Neural progenitor cell (in vitro differentiated cells): Measurements from ENCODE around the gene PCSK4. TPM values are rescaled to one million over a fixed set of nuclear protein-coding genes. Genes with fewer than 3 reads are reported as not detected.

ENCODE experiments used
- DNase-seq: peaks from one replicate; pipeline ENCODE4 v3.0.0-alpha.2; 2016; ENCODE audit warnings: low spot score
- H2AFZ ChIP-seq: fragments of 200-600 bp; sonication (generic); replicated peaks from 2 replicates; pipeline ENCODE4 v1.6.1; 2016; ENCODE audit warnings: antibody characterized with exemption
- H3F3A ChIP-seq: fragments of 200-600 bp; sonication (generic); 2 replicates; pipeline ENCODE4 v1.6.1; 2016; ENCODE audit warnings: antibody characterized with exemption, low read depth
- H3K27ac ChIP-seq: fragments of 200-600 bp; sonication (generic); 2 replicates; pipeline ENCODE4 v1.5.1; 2016; ENCODE audit warnings: mild to moderate bottlenecking
- H3K27me3 ChIP-seq: fragments of 200-600 bp; sonication (generic); 2 replicates; pipeline ENCODE4 v1.6.1; 2016; ENCODE audit warnings: mild to moderate bottlenecking, moderate library complexity
- H3K36me3 ChIP-seq: fragments of 200-600 bp; sonication (generic); 2 replicates; pipeline ENCODE4 v1.5.1; 2016
- H3K4me1 ChIP-seq: fragments of 200-600 bp; sonication (generic); 2 replicates; pipeline ENCODE4 v1.6.1; 2016; ENCODE audit warnings: mixed run types
- H3K4me2 ChIP-seq: fragments of 200-600 bp; sonication (generic); 2 replicates; pipeline ENCODE4 v1.6.1; 2016
- H3K4me3 ChIP-seq: fragments of 200-600 bp; sonication (generic); 2 replicates; pipeline ENCODE4 v1.5.1; 2016
- H3K79me2 ChIP-seq: fragments of 200-600 bp; sonication (generic); 2 replicates; pipeline ENCODE4 v1.6.1; 2016; ENCODE audit warnings: low read depth
- H3K9ac ChIP-seq: fragments of 200-600 bp; sonication (generic); 2 replicates; pipeline ENCODE4 v1.6.1; 2016
- H3K9me3 ChIP-seq: fragments of 200-600 bp; sonication (generic); 2 replicates; pipeline ENCODE4 v1.5.1; 2016; ENCODE audit warnings: low read depth
- H4K20me1 ChIP-seq: fragments of 200-600 bp; sonication (generic); 2 replicates; pipeline ENCODE4 v1.6.1; 2016; ENCODE audit warnings: low read depth
- H3K27ac Mint-ChIP-seq: 3 replicates; pipeline ENCODE4 v1.8.0; 2021; ENCODE audit warnings: mixed read lengths
- H3K27me3 Mint-ChIP-seq: 2 replicates; pipeline ENCODE4 v1.8.0; 2022; ENCODE audit warnings: low read depth, mild to moderate bottlenecking, inconsistent platforms, moderate library complexity, mixed read lengths; ENCODE audit not compliant: insufficient read depth
- H3K36me3 Mint-ChIP-seq: 3 replicates; pipeline ENCODE4 v1.8.0; 2021; ENCODE audit warnings: mixed read lengths
- H3K4me1 Mint-ChIP-seq: 3 replicates; pipeline ENCODE4 v1.8.0; 2021; ENCODE audit warnings: mixed read lengths
- H3K4me3 Mint-ChIP-seq: 3 replicates; pipeline ENCODE4 v1.8.0; 2021; ENCODE audit warnings: mild to moderate bottlenecking, moderate library complexity, mixed read lengths
- H3K9me3 Mint-ChIP-seq: 3 replicates; pipeline ENCODE4 v1.8.0; 2020; ENCODE audit warnings: mixed read lengths
- CTCF ChIP-seq: fragments of 200-600 bp; sonication (generic); IDR thresholded peaks from 2 replicates; pipeline ENCODE4 v1.5.1; 2017; ENCODE audit warnings: antibody characterized with exemption, mild to moderate bottlenecking
- EZH2 ChIP-seq: fragments of 200-600 bp; sonication (generic); IDR thresholded peaks from 2 replicates; pipeline ENCODE4 v1.6.1; 2017; ENCODE audit warnings: antibody characterized with exemption, mild to moderate bottlenecking, moderate library complexity
- EZH2phosphoT487 ChIP-seq: fragments of 200-600 bp; sonication (generic); IDR thresholded peaks from 2 replicates; pipeline ENCODE4 v1.6.1; 2017; ENCODE audit warnings: antibody characterized with exemption
- total RNA-seq: library from RNA; depleted of rRNA; stranded (reverse); fragments of >200 nt; gene quantifications from 2 replicates; pipeline ENCODE4 v1.2.3, GENCODE V29; 2015; ENCODE audit warnings: low replicate concordance

Gene PCSK4
- total RNA-seq, 1 donor from 2014 or later, result 3.6 TPM

- Histone ChIP-seq H3K27ac (no peak overlapping the region), H3F3A (peaks cover 81% of the 10 kb centered on the region), H4K20me1 (peaks cover 82% of the 10 kb centered on the region), H3K9ac (no peak overlapping the region), H3K79me2 (peaks cover 6% of the 10 kb centered on the region), H3K27me3 (peaks cover 71% of the 10 kb centered on the region), H2AFZ (no peak overlapping the region), H3K36me3 (peaks cover 5% of the 10 kb centered on the region), H3K4me2 (peak overlapping the region; percentile 75), H3K9me3 (no peaks in the 10 kb centered on the region), H3K4me3 (peak overlapping the region; percentile 49), H3K4me1 (peaks cover 12% of the 10 kb centered on the region)
- TF ChIP-seq EZH2phosphoT487, result no peak
- TF ChIP-seq EZH2, result peak; percentile 1
- peak overlapping the region; percentile 83 for H3K4me3 Mint-ChIP-seq
- peaks cover 37% of the 10 kb centered on the region for H3K4me1 Mint-ChIP-seq
- peaks cover 17% of the 10 kb centered on the region for H3K36me3 Mint-ChIP-seq
- peaks cover 20% of the 10 kb centered on the region for H3K27me3 Mint-ChIP-seq
- no peaks in the 10 kb centered on the region for H3K9me3 Mint-ChIP-seq
- H3K27ac Mint-ChIP-seq, result no peak overlapping the region
- peak; percentile 87 for DNase-seq
These were observed 44.0 kb downstream of the PCSK4 start for GRCh38 chr19:1445932-1446712.

GRCh38 chr19:1445185-1445931, 44.8 kb downstream of the PCSK4 start:
- H3K27me3 Mint-ChIP-seq, result peaks cover 17% of the 10 kb centered on the region
- H3K9me3 Mint-ChIP-seq, result no peaks in the 10 kb centered on the region
- Histone ChIP-seq H2AFZ (peak overlapping the region; percentile 10), H3K4me1 (peaks cover 7% of the 10 kb centered on the region), H3K27ac (no peak overlapping the region), H3K27me3 (peaks cover 64% of the 10 kb centered on the region), H3F3A (peaks cover 81% of the 10 kb centered on the region), H3K4me3 (peak overlapping the region; percentile 49), H3K79me2 (peaks cover 14% of the 10 kb centered on the region), H4K20me1 (peaks cover 83% of the 10 kb centered on the region), H3K4me2 (peak overlapping the region; percentile 75), H3K9ac (no peak overlapping the region), H3K36me3 (peaks cover 11% of the 10 kb centered on the region), H3K9me3 (no peaks in the 10 kb centered on the region)
- DNase-seq, result peak; percentile 82
- peak overlapping the region; percentile 83 for H3K4me3 Mint-ChIP-seq
- H3K36me3 Mint-ChIP-seq, result peaks cover 19% of the 10 kb centered on the region
- H3K4me1 Mint-ChIP-seq, result peaks cover 30% of the 10 kb centered on the region
- TF ChIP-seq CTCF (peak; percentile 86), EZH2 (no peak), EZH2phosphoT487 (no peak)
- no peak overlapping the region for H3K27ac Mint-ChIP-seq

- no peak overlapping the region for H3K27ac Mint-ChIP-seq
These were observed 48.3 kb downstream of the PCSK4 start for GRCh38 chr19:1441677-1442438.

More at GRCh38 chr19:1441677-1442438, 48.3 kb downstream of the PCSK4 start:
- Histone ChIP-seq H3K27ac (no peak overlapping the region), H3K9ac (no peak overlapping the region), H3K4me2 (no peak overlapping the region), H3F3A (peaks cover 87% of the 10 kb centered on the region), H3K4me3 (no peak overlapping the region), H3K36me3 (peaks cover 11% of the 10 kb centered on the region), H3K9me3 (no peaks in the 10 kb centered on the region), H4K20me1 (peaks cover 77% of the 10 kb centered on the region), H2AFZ (no peak overlapping the region), H3K79me2 (peaks cover 35% of the 10 kb centered on the region), H3K27me3 (peaks cover 29% of the 10 kb centered on the region), H3K4me1 (peaks cover 10% of the 10 kb centered on the region)
- Mint-ChIP-seq H3K27me3 (peaks cover 10% of the 10 kb centered on the region), H3K36me3 (peaks cover 25% of the 10 kb centered on the region), H3K4me3 (peak overlapping the region; percentile 62), H3K9me3 (no peaks in the 10 kb centered on the region), H3K4me1 (peaks cover 21% of the 10 kb centered on the region)
- TF ChIP-seq EZH2phosphoT487, result no peak
- no peak for TF ChIP-seq CTCF
- TF ChIP-seq EZH2, result no peak
- no peak for DNase-seq
